HepG2 (cell line): ENCODE data around the gene IPPK.

Experiments used
- ESRRA ChIP-seq: sonication (generic); formaldehyde crosslinking; IDR thresholded peaks from 2 replicates; pipeline ENCODE4 v1.5.1; 2020; ENCODE audit warnings: mild to moderate bottlenecking, low read depth, missing genetic modification reagents
- PAX8 ChIP-seq: sonication (generic); formaldehyde crosslinking; IDR thresholded peaks from 2 replicates; pipeline ENCODE4 v1.8.0; 2022; ENCODE audit warnings: mild to moderate bottlenecking, missing genetic modification reagents, borderline replicate concordance
- POLR2AphosphoS5 ChIP-seq: IDR thresholded peaks from 2 replicates; pipeline ENCODE4 v1.6.1; 2012; ENCODE audit warnings: low read depth, low read length
- ZBTB7A ChIP-seq: sonication (generic); formaldehyde crosslinking; IDR thresholded peaks from 2 replicates; pipeline ENCODE4 v1.8.0; 2022; ENCODE audit warnings: mild to moderate bottlenecking, missing genetic modification reagents
- TF ChIP-seq, protein P1 (sequence below): sonication (generic); formaldehyde crosslinking; IDR thresholded peaks from 2 replicates; pipeline ENCODE4 v1.4.0; 2020; ENCODE audit warnings: missing genetic modification reagents
- TF ChIP-seq, protein P2 (sequence below): sonication (generic); formaldehyde crosslinking; IDR thresholded peaks from 2 replicates; pipeline ENCODE4 v1.5.0; 2020; ENCODE audit warnings: mild to moderate bottlenecking, missing genetic modification reagents, moderate library complexity

DNA sequence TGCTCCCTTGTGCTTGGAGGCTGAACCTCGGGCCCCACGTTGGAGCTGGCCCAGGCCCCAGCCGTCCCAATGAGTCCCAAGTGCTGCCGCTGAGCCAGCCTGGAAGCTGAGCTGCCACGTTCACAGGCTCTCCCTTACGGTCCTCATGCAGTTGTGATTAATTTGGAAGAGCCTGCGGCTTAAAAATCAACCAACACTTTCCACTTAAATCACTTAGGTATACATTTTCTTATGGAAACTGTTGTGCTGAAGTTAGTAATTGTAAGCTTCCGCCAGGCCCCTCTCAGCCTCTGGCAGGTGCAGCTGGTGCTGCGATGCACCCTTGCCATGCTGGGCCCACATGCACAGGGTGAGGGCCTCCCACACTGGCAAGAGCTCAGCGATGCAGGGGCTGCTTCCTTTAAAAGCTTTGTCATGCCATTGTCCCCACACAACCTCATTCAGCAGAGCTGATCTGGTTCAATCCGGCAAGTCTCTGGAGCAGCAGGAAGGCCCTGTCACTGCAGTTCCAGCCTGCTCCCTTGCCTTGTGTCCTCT is 61.0 kb downstream of the IPPK start:
- TF ChIP-seq, protein P1, sequence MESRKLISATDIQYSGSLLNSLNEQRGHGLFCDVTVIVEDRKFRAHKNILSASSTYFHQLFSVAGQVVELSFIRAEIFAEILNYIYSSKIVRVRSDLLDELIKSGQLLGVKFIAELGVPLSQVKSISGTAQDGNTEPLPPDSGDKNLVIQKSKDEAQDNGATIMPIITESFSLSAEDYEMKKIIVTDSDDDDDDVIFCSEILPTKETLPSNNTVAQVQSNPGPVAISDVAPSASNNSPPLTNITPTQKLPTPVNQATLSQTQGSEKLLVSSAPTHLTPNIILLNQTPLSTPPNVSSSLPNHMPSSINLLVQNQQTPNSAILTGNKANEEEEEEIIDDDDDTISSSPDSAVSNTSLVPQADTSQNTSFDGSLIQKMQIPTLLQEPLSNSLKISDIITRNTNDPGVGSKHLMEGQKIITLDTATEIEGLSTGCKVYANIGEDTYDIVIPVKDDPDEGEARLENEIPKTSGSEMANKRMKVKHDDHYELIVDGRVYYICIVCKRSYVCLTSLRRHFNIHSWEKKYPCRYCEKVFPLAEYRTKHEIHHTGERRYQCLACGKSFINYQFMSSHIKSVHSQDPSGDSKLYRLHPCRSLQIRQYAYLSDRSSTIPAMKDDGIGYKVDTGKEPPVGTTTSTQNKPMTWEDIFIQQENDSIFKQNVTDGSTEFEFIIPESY (CRISPR knock-in tag): no peak
- TF ChIP-seq ZBTB7A (CRISPR knock-in tag) (no peak), PAX8 (no peak), POLR2AphosphoS5 (no peak), ESRRA (CRISPR knock-in tag) (no peak)
- TF ChIP-seq, protein P2, sequence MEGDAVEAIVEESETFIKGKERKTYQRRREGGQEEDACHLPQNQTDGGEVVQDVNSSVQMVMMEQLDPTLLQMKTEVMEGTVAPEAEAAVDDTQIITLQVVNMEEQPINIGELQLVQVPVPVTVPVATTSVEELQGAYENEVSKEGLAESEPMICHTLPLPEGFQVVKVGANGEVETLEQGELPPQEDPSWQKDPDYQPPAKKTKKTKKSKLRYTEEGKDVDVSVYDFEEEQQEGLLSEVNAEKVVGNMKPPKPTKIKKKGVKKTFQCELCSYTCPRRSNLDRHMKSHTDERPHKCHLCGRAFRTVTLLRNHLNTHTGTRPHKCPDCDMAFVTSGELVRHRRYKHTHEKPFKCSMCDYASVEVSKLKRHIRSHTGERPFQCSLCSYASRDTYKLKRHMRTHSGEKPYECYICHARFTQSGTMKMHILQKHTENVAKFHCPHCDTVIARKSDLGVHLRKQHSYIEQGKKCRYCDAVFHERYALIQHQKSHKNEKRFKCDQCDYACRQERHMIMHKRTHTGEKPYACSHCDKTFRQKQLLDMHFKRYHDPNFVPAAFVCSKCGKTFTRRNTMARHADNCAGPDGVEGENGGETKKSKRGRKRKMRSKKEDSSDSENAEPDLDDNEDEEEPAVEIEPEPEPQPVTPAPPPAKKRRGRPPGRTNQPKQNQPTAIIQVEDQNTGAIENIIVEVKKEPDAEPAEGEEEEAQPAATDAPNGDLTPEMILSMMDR (CRISPR knock-in tag): no peak
